Ascending aorta (tissue), 2 donors: Measurements from ENCODE around the gene TRANK1. TPM values are rescaled to one million over a fixed set of nuclear protein-coding genes. Genes with fewer than 3 reads are reported as not detected.

ENCODE experiments used
- DNase-seq, 2 donors: peaks; one replicate each; pipeline ENCODE4 v3.0.0-alpha.2; 2019; ENCODE audit warnings: low spot score in 2 of 2
- H3K27ac ChIP-seq, 2 donors: fragments of 200-600 bp; sonication (generic); one replicate each; pipeline ENCODE4 v1.5.1; 2016 to 2017; ENCODE audit warnings: mild to moderate bottlenecking in 1 of 2
- H3K27me3 ChIP-seq: fragments of 200-600 bp; sonication (generic); one replicate; pipeline ENCODE4 v1.5.1; 2017
- H3K36me3 ChIP-seq, 2 donors: fragments of 200-600 bp; sonication (generic); one replicate each; pipeline ENCODE4 v1.5.1; 2016
- H3K4me1 ChIP-seq, 2 donors: fragments of 200-600 bp; sonication (generic); one replicate each; pipeline ENCODE4 v1.5.1; 2016 to 2017; ENCODE audit warnings: mild to moderate bottlenecking in 1 of 2
- H3K4me3 ChIP-seq, 2 donors: fragments of 200-600 bp; sonication (generic); one replicate each; pipeline ENCODE4 v1.5.1; 2016 to 2017; ENCODE audit warnings: mild to moderate bottlenecking in 1 of 2
- H3K9me3 ChIP-seq, 2 donors: fragments of 200-600 bp; sonication (generic); one replicate each; pipeline ENCODE4 v1.5.1; 2016
- intact Hi-C: fragments of 100-400 bp; cut with DNase I; formaldehyde crosslinking; loops from one replicate; pipeline ENCODE4 v1.15.1; 2023
- total RNA-seq: library from RNA; depleted of rRNA; stranded (reverse); fragments of >200 nt; gene quantifications from one replicate; pipeline ENCODE4 v1.1.0, GENCODE V29; 2016
- TF ChIP-seq, protein P1 (sequence below), 3 experiments: fragments of 200-600 bp in 2 of 3; fragments of 450-650 bp in 1 of 3; sonication (generic) in 2 of 3; IDR thresholded peaks; one replicate each; pipeline ENCODE4 v1.5.1; 2016 to 2019; ENCODE audit warnings: antibody characterized with exemption in 3 of 3, mild to moderate bottlenecking in 1 of 3, moderate library complexity in 1 of 3

The TRANK1 gene
- total RNA-seq, 1 donor from 2014 or later, result 14.8 TPM

- no peaks in the 10 kb centered on the region for H3K27me3 ChIP-seq
- DNase-seq, result no peak
- intact Hi-C loops, result loop anchor here (2.0 kb wide), 1 partner anchor 139 kb away; no protein-coding TSS in a partner anchor
- TF ChIP-seq, protein P1, sequence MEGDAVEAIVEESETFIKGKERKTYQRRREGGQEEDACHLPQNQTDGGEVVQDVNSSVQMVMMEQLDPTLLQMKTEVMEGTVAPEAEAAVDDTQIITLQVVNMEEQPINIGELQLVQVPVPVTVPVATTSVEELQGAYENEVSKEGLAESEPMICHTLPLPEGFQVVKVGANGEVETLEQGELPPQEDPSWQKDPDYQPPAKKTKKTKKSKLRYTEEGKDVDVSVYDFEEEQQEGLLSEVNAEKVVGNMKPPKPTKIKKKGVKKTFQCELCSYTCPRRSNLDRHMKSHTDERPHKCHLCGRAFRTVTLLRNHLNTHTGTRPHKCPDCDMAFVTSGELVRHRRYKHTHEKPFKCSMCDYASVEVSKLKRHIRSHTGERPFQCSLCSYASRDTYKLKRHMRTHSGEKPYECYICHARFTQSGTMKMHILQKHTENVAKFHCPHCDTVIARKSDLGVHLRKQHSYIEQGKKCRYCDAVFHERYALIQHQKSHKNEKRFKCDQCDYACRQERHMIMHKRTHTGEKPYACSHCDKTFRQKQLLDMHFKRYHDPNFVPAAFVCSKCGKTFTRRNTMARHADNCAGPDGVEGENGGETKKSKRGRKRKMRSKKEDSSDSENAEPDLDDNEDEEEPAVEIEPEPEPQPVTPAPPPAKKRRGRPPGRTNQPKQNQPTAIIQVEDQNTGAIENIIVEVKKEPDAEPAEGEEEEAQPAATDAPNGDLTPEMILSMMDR (IDR thresholded peaks at IDR 0.05), result no peak
- H3K4me3 ChIP-seq, result no peak overlapping the region
- no peaks in the 10 kb centered on the region for H3K36me3 ChIP-seq
- H3K27ac ChIP-seq, result no peak overlapping the region
- H3K9me3 ChIP-seq, result no peaks in the 10 kb centered on the region
- no peaks in the 10 kb centered on the region for H3K4me1 ChIP-seq
These were observed 77.0 kb downstream of the TRANK1 start for GRCh38 chr3:36867810-36868209.

GRCh38 chr3:36866368-36866767 lies 78.5 kb downstream of the TRANK1 start:
- H3K27me3 ChIP-seq, result no peaks in the 10 kb centered on the region
- H3K27ac ChIP-seq, result no peak overlapping the region
- no peak overlapping the region for H3K4me3 ChIP-seq
- intact Hi-C loops, result no loop called here
- no peaks in the 10 kb centered on the region for H3K9me3 ChIP-seq
- no peak for DNase-seq
- H3K36me3 ChIP-seq, result peaks cover 0 to under 1% of the 10 kb centered on the region in 2 donors
- TF ChIP-seq, protein P1 (IDR thresholded peaks at IDR 0.05), result no peak
- no peaks in the 10 kb centered on the region for H3K4me1 ChIP-seq

DNA sequence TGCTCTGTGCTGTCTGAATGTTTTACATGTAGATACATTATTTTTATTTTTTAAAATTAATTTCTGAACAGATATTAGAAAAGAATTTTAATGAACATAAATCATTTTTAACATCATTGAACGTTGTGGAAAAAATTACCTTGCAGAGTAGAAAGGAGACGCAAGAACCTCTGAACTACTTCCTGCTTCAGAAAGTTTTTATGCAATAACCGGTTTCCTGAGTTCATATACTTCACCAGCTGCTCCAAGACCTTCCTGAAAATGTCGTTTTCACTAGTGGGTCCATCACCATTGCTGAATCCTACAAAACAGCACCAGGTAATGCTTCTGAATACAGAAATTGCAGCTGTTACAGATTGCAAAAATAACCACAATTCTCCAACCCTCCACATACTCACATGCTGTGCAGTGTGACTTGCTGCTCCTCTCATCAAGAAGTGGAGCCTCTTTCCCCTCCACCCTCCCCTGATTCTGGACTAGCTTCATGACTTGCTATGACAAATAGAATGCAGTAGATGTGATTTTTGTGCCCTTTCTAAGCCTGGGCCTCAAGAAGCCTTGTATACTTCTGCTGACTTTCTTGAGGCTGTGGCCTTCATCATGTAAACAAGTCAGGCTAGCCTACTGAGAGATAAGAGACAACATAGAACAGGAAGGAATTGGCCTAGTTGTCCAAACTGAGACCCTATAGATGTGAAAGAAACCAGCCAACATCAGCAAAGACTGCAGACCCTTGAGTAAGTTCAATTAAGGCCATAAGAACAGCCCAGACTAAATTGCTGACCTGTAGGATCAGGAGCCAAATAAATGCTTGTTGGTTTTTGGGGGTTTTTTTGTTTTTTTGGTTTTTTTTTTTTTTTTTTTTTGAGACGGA lies 80.4 kb downstream of the TRANK1 start:
- H3K27ac ChIP-seq, result no peak overlapping the region
- TF ChIP-seq, protein P1 (IDR thresholded peaks at IDR 0.05), result no peak
- no peaks in the 10 kb centered on the region for H3K4me1 ChIP-seq
- no peak overlapping the region for H3K4me3 ChIP-seq
- DNase-seq, result no peak
- peaks cover 13 to 18% of the 10 kb centered on the region in 2 donors for H3K36me3 ChIP-seq
- no peaks in the 10 kb centered on the region for H3K27me3 ChIP-seq
- H3K9me3 ChIP-seq, result no peaks in the 10 kb centered on the region
- intact Hi-C loops, result no loop called here

DNA sequence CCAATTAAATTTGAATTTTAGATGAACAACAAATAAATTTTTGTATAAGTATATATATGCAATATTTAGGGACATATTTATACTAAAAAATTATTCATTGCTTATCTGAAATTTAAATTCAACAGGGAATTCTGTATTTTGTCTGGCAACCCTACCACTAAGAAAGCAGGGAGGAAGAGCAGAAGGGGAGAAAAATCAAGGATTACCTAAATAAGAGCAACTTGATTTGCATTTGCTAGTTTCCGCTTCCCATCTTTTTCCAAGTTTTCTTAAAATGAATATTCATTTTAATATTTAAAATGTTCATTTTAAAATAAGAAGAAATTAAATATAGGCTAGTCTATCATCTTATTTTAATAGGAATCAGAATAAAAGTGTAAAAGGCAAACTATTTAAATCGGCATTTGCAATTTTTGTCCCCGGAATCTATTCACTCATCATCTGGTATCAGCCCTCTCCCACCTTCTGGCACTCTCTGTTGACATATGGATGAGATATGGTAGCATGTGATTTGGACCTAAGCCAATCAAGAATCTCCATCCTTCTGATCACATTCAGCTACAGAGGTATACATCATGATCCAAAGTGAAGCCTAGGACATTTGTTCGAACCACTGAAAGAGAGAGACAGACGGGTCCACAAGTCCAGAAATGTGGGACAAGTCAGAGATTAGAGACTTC lies 82.6 kb downstream of the TRANK1 start:
- TF ChIP-seq, protein P1 (IDR thresholded peaks at IDR 0.05), result no peak
- H3K36me3 ChIP-seq, result peaks cover 16 to 38% of the 10 kb centered on the region in 2 donors

DNA sequence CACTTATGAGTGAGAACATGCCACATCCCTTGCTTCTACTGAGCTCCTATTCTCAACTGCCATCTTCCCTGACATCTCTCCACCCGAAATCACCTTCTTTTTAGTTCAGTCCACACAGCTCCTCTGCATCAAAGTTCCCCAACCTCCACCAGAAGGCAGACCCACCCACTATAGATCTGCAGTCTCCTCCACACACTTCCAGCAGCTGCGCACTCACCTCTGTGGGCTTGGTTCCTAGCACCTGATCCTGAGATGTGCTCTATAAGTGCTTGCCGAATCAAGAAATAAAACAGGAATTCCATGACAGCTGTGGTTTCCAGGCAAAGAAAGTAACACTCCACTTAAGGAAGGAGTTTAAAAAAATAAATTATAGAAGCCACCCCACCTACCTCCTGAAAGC lies 85.4 kb downstream of the TRANK1 start:
- TF ChIP-seq, protein P1 (IDR thresholded peaks at IDR 0.05), result no peak
- H3K36me3 ChIP-seq, result peaks cover 20 to 56% of the 10 kb centered on the region in 2 donors
- intact Hi-C loops, result no loop called here
- DNase-seq, result no peak
- H3K4me3 ChIP-seq, result no peak overlapping the region
- no peak overlapping the region for H3K27ac ChIP-seq
- no peaks in the 10 kb centered on the region for H3K9me3 ChIP-seq
- H3K4me1 ChIP-seq, result no peaks in the 10 kb centered on the region
- no peaks in the 10 kb centered on the region for H3K27me3 ChIP-seq

More for the DNA sequence above, 82.6 kb downstream of the TRANK1 start:
- Histone ChIP-seq H3K4me1 (no peaks in the 10 kb centered on the region), H3K27me3 (no peaks in the 10 kb centered on the region), H3K9me3 (no peaks in the 10 kb centered on the region), H3K27ac (no peak overlapping the region), H3K4me3 (no peak overlapping the region)
- intact Hi-C loops, result no loop called here
- DNase-seq, result no peak
